COLO668 (cell line): ENCODE results near the gene GIMD1.
"Not testable (repeated sequence)": the region's sequence is repeated elsewhere in the genome, so short reads cannot be mapped to it uniquely, and the experiment has no call there.

Experiments used
- DNase-seq: peaks from one replicate; lab custom pipeline; 2025; ENCODE audit not compliant: unreplicated experiment; lab: John Stamatoyannopoulos, UW

GIMD1 gene

GRCh38 chr4:106351016-106351415, 17.6 kb downstream of the GIMD1 start:
- DNase-seq: no peak

GRCh38 chr4:106347167-106347566, 21.4 kb downstream of the GIMD1 start:
- DNase-seq: no peak

GRCh38 chr4:106344647-106344970, 24.0 kb downstream of the GIMD1 start:
- no peak for DNase-seq

GRCh38 chr4:106343865-106344646, 24.5 kb downstream of the GIMD1 start:
- DNase-seq: no peak

GRCh38 chr4:106340774-106341173, 27.8 kb downstream of the GIMD1 start:
- no peak for DNase-seq

GRCh38 chr4:106339431-106339830, 29.1 kb downstream of the GIMD1 start:
- DNase-seq: no peak

- DNase-seq: no peak
These were observed 29.9 kb downstream of the GIMD1 start for GRCh38 chr4:106338671-106339070.

GRCh38 chr4:106337916-106338315, 30.7 kb downstream of the GIMD1 start:
- DNase-seq: no peak

- no peak for DNase-seq
These were observed 32.0 kb downstream of the GIMD1 start for GRCh38 chr4:106336618-106337017.

- no peak for DNase-seq
These were observed 33.7 kb downstream of the GIMD1 start for GRCh38 chr4:106334741-106335470.

- DNase-seq: no peak
These were observed 35.4 kb downstream of the GIMD1 start for GRCh38 chr4:106333186-106333585.

GRCh38 chr4:106329041-106329618, 39.4 kb downstream of the GIMD1 start:
- no peak for DNase-seq

GRCh38 chr4:106325800-106326199, 42.8 kb downstream of the GIMD1 start:
- no peak for DNase-seq

- no peak for DNase-seq
These were observed 45.5 kb downstream of the GIMD1 start for GRCh38 chr4:106323119-106323518.

- not testable (repeated sequence) for DNase-seq
These were observed 46.8 kb downstream of the GIMD1 start for GRCh38 chr4:106321814-106322213.

- DNase-seq: not testable (repeated sequence)
These were observed 47.4 kb downstream of the GIMD1 start for GRCh38 chr4:106321168-106321567.

GRCh38 chr4:106320235-106320634, 48.3 kb downstream of the GIMD1 start:
- DNase-seq: no peak

- DNase-seq: no peak
These were observed 50.1 kb downstream of the GIMD1 start for GRCh38 chr4:106318511-106318910.

- DNase-seq: no peak
These were observed 50.8 kb downstream of the GIMD1 start for GRCh38 chr4:106317815-106318214.

GRCh38 chr4:106316773-106317409, 51.7 kb downstream of the GIMD1 start:
- no peak for DNase-seq

GRCh38 chr4:106315968-106316772, 52.4 kb downstream of the GIMD1 start, which contains the start of the genes AIMP1 and TBCK:
Gene AIMP1 (plus strand): TSS chr4:106316550. CDS start chr4:106325010, 8,460 bp downstream.
Gene TBCK (minus strand): TSS chr4:106316209. CDS start chr4:106308960, 7,249 bp downstream.
- DNase-seq: peak; percentile 87
